ENCODE data around the gene RALGPS1.

Gene RALGPS1

GRCh38 chr9:127020036-127020801, 105.6 kb downstream of the RALGPS1 start:
- no peak for DNase-seq (ENCODE audit: low read depth in 3 of 3, low spot score in 1 of 3)

GRCh38 chr9:127020802-127021078, 106.2 kb downstream of the RALGPS1 start:
- DNase-seq (ENCODE audit: low read depth in 3 of 3, low spot score in 1 of 3): no peak

- DNase-seq (ENCODE audit: low read depth in 3 of 3, low spot score in 1 of 3): no peak
Measured at GRCh38 chr9:127021664-127022363, 107.2 kb downstream of the RALGPS1 start.

- DNase-seq (ENCODE audit: low read depth in 3 of 3, low spot score in 1 of 3): no peak
Measured at GRCh38 chr9:127022913-127023660, 108.5 kb downstream of the RALGPS1 start.

GRCh38 chr9:127025042-127025441, 110.5 kb downstream of the RALGPS1 start:
- no peak for DNase-seq (ENCODE audit: low read depth in 3 of 3, low spot score in 1 of 3)

- no peak for DNase-seq (ENCODE audit: low read depth in 3 of 3, low spot score in 1 of 3)
Measured at GRCh38 chr9:127027694-127028093, 113.1 kb downstream of the RALGPS1 start.

GRCh38 chr9:127029548-127029947, 115.0 kb downstream of the RALGPS1 start:
- DNase-seq (ENCODE audit: low read depth in 3 of 3, low spot score in 1 of 3): no peak

GRCh38 chr9:127030814-127031740, 116.5 kb downstream of the RALGPS1 start:
- DNase-seq (ENCODE audit: low read depth in 3 of 3, low spot score in 1 of 3): no peak

- DNase-seq (ENCODE audit: low read depth in 3 of 3, low spot score in 1 of 3): no peak
Measured at GRCh38 chr9:127032256-127032655, 117.7 kb downstream of the RALGPS1 start.

- DNase-seq (ENCODE audit: low read depth in 3 of 3, low spot score in 1 of 3): no peak
Measured at GRCh38 chr9:127033061-127033460, 118.5 kb downstream of the RALGPS1 start.

- no peak for DNase-seq (ENCODE audit: low read depth in 3 of 3, low spot score in 1 of 3)
Measured at GRCh38 chr9:127033789-127034188, 119.2 kb downstream of the RALGPS1 start.

GRCh38 chr9:127034691-127035090, 120.1 kb downstream of the RALGPS1 start:
- no peak for DNase-seq (ENCODE audit: low read depth in 3 of 3, low spot score in 1 of 3)

GRCh38 chr9:127035423-127035822, 120.8 kb downstream of the RALGPS1 start:
- no peak for DNase-seq (ENCODE audit: low read depth in 3 of 3, low spot score in 1 of 3)

GRCh38 chr9:127035948-127036347, 121.4 kb downstream of the RALGPS1 start:
- no peak for DNase-seq (ENCODE audit: low read depth in 3 of 3, low spot score in 1 of 3)

GRCh38 chr9:127036437-127036836, 121.9 kb downstream of the RALGPS1 start:
- DNase-seq (ENCODE audit: low read depth in 3 of 3, low spot score in 1 of 3): no peak

GRCh38 chr9:127038531-127038930, 123.9 kb downstream of the RALGPS1 start:
- no peak for DNase-seq (ENCODE audit: low read depth in 3 of 3, low spot score in 1 of 3)

GRCh38 chr9:127039492-127039891, 124.9 kb downstream of the RALGPS1 start:
- no peak for DNase-seq (ENCODE audit: low read depth in 3 of 3, low spot score in 1 of 3)

GRCh38 chr9:127045148-127045547, 130.6 kb downstream of the RALGPS1 start:
- no peak for DNase-seq (ENCODE audit: low read depth in 3 of 3, low spot score in 1 of 3)

- DNase-seq (ENCODE audit: low read depth in 3 of 3, low spot score in 1 of 3): no peak
Measured at GRCh38 chr9:127047971-127048370, 133.4 kb downstream of the RALGPS1 start.

GRCh38 chr9:127049044-127049443, 134.5 kb downstream of the RALGPS1 start:
- peak in 1 of 3 donors; percentile 0 for DNase-seq (ENCODE audit: low read depth in 3 of 3, low spot score in 1 of 3)

GRCh38 chr9:127049581-127049980, 135.0 kb downstream of the RALGPS1 start:
- DNase-seq (ENCODE audit: low read depth in 3 of 3, low spot score in 1 of 3): no peak
